ENCODE measurements around the gene TCF25. TPM values are rescaled to one million over a fixed set of nuclear protein-coding genes. Genes with fewer than 3 reads are reported as not detected.

The TCF25 gene
- total RNA-seq, 1 donor from 2014 or later: 237 TPM

DNA sequence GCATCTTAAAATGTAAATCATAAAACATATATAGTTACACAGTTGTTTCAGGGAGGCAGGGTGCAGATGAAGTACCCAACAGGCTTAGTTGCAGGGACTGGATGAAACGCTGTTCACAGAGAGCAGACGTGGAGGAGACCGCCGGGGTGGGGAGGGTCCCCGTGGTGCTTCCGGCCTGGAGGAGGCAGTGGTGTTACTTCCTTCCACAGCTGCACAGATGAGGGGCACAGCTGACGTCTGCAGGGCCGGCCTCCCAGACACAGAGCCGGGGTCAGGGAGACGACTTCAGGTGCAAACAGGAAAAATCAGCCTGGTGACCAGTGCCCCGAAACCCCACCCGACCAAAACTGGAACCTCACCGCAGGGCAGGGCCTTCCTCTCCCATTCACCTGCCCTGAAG, 28.0 kb upstream of the TCF25 start:
- Histone ChIP-seq H3K4me3 (no peak overlapping the region), H3K4me1 (no peaks in the 10 kb centered on the region), H3K36me3 (no peaks in the 10 kb centered on the region), H3K27ac (no peak overlapping the region), H3K27me3 (no peaks in the 10 kb centered on the region), H3K9me3 (no peaks in the 10 kb centered on the region)
- TF ChIP-seq, protein P1, sequence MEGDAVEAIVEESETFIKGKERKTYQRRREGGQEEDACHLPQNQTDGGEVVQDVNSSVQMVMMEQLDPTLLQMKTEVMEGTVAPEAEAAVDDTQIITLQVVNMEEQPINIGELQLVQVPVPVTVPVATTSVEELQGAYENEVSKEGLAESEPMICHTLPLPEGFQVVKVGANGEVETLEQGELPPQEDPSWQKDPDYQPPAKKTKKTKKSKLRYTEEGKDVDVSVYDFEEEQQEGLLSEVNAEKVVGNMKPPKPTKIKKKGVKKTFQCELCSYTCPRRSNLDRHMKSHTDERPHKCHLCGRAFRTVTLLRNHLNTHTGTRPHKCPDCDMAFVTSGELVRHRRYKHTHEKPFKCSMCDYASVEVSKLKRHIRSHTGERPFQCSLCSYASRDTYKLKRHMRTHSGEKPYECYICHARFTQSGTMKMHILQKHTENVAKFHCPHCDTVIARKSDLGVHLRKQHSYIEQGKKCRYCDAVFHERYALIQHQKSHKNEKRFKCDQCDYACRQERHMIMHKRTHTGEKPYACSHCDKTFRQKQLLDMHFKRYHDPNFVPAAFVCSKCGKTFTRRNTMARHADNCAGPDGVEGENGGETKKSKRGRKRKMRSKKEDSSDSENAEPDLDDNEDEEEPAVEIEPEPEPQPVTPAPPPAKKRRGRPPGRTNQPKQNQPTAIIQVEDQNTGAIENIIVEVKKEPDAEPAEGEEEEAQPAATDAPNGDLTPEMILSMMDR (IDR thresholded peaks at IDR 0.05): no peak
- DNase-seq (ENCODE audit: low spot score in 2 of 2): no peak
- intact Hi-C loops (cut with DNase I): no loop called here

- H3K4me3 ChIP-seq: no peak overlapping the region
- no peaks in the 10 kb centered on the region for H3K27me3 ChIP-seq
- no peak for DNase-seq (ENCODE audit: low spot score in 2 of 2)
- TF ChIP-seq, protein P1 (IDR thresholded peaks at IDR 0.05): no peak
- H3K36me3 ChIP-seq: no peaks in the 10 kb centered on the region
- no peak overlapping the region for H3K27ac ChIP-seq
- no peaks in the 10 kb centered on the region for H3K9me3 ChIP-seq
- intact Hi-C loops (cut with DNase I): no loop called here
- no peaks in the 10 kb centered on the region for H3K4me1 ChIP-seq
Observed at GRCh38 chr16:89847051-89847939, 26.1 kb upstream of the TCF25 start.

DNA sequence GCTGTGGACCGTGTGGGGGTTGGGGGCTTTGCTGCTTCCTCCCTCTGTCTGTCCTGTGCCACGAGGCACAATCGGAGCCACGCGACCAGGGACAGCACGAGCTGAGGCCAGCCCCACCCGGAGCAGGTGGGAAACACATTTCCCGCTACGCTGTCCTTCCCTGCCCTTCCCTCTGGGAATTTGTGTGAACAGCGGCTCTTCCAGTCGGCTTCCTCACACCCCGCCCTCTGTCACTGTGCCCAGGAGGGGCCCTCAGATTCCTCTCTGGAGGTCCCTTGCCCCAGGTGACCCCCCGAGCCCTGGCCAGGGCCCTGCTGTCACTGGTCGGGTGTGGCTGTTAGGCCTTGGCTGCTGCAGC, 25.5 kb upstream of the TCF25 start:
- no peaks in the 10 kb centered on the region for H3K9me3 ChIP-seq
- H3K4me1 ChIP-seq: no peaks in the 10 kb centered on the region
- H3K4me3 ChIP-seq: no peak overlapping the region
- no peaks in the 10 kb centered on the region for H3K27me3 ChIP-seq
- no peaks in the 10 kb centered on the region for H3K36me3 ChIP-seq
- DNase-seq (ENCODE audit: low spot score in 2 of 2): no peak
- TF ChIP-seq, protein P1 (IDR thresholded peaks at IDR 0.05): no peak
- intact Hi-C loops (cut with DNase I): no loop called here
- H3K27ac ChIP-seq: no peak overlapping the region

- no peaks in the 10 kb centered on the region for H3K27me3 ChIP-seq
- H3K36me3 ChIP-seq: no peaks in the 10 kb centered on the region
- intact Hi-C loops (cut with DNase I): no loop called here
- no peak overlapping the region for H3K4me3 ChIP-seq
- no peaks in the 10 kb centered on the region for H3K4me1 ChIP-seq
- H3K9me3 ChIP-seq: no peaks in the 10 kb centered on the region
- no peak overlapping the region for H3K27ac ChIP-seq
- no peak for DNase-seq (ENCODE audit: low spot score in 2 of 2)
- TF ChIP-seq, protein P1 (IDR thresholded peaks at IDR 0.05): no peak
Observed at GRCh38 chr16:89848974-89849373, 24.4 kb upstream of the TCF25 start.

GRCh38 chr16:89853306-89853993, 19.9 kb upstream of the TCF25 start:
- no peak overlapping the region for H3K27ac ChIP-seq
- intact Hi-C loops (cut with DNase I): loop anchor here (10.0 kb wide), 1 partner anchor 99 kb away; no protein-coding TSS in a partner anchor
- no peaks in the 10 kb centered on the region for H3K4me1 ChIP-seq
- no peaks in the 10 kb centered on the region for H3K9me3 ChIP-seq
- TF ChIP-seq, protein P1 (IDR thresholded peaks at IDR 0.05): no peak
- H3K36me3 ChIP-seq: no peaks in the 10 kb centered on the region
- DNase-seq (ENCODE audit: low spot score in 2 of 2): no peak
- H3K4me3 ChIP-seq: no peak overlapping the region
- H3K27me3 ChIP-seq: no peaks in the 10 kb centered on the region
